HEK293T (cell line): Measurements from ENCODE around the gene B3GALT2.

Source experiments
- BHLHE40 ChIP-seq: fragments of 450-650 bp; IDR thresholded peaks from 2 replicates; pipeline ENCODE4 v1.6.1; 2016; ENCODE audit warnings: mild to moderate bottlenecking, moderate library complexity, borderline replicate concordance
- ELF4 ChIP-seq: fragments of 450-650 bp; IDR thresholded peaks from 2 replicates; pipeline ENCODE4 v1.6.1; 2017; ENCODE audit warnings: antibody characterized with exemption
- FOXA1 ChIP-seq: fragments of 450-650 bp; IDR thresholded peaks from 2 replicates; pipeline ENCODE4 v1.6.1; 2016; ENCODE audit warnings: mild to moderate bottlenecking
- FOXK2 ChIP-seq: fragments of 450-650 bp; IDR thresholded peaks from 2 replicates; pipeline ENCODE4 v1.6.1; 2016; ENCODE audit warnings: mild to moderate bottlenecking
- HDGF ChIP-seq: fragments of 450-650 bp; IDR thresholded peaks from 2 replicates; pipeline ENCODE4 v1.6.1; 2017; ENCODE audit warnings: antibody characterized with exemption, borderline replicate concordance
- L3MBTL2 ChIP-seq: fragments of 450-650 bp; conservative IDR thresholded peaks from 2 replicates; pipeline ENCODE4 v1.6.1; 2016; ENCODE audit warnings: mild to moderate bottlenecking
- LEF1 ChIP-seq: fragments of 450-650 bp; IDR thresholded peaks from 2 replicates; pipeline ENCODE4 v1.6.1; 2017; ENCODE audit warnings: mild to moderate bottlenecking, borderline replicate concordance
- PKNOX1 ChIP-seq: fragments of 450-650 bp; IDR thresholded peaks from 2 replicates; pipeline ENCODE4 v1.6.1; 2016
- SP1 ChIP-seq: fragments of 450-650 bp; IDR thresholded peaks from 2 replicates; pipeline ENCODE4 v1.6.1; 2017
- SUZ12 ChIP-seq: fragments of 450-650 bp; IDR thresholded peaks from 2 replicates; pipeline ENCODE4 v1.6.1; 2016; ENCODE audit warnings: mild to moderate bottlenecking
- TARDBP ChIP-seq: fragments of 450-650 bp; IDR thresholded peaks from 2 replicates; pipeline ENCODE4 v1.6.1; 2016

GRCh38 chr1:193176788-193177187, 9.6 kb downstream of the B3GALT2 start:
- TF ChIP-seq SP1, result no peak
- no peak for TF ChIP-seq ELF4
- TF ChIP-seq L3MBTL2, result no peak
- no peak for TF ChIP-seq SUZ12
- no peak for TF ChIP-seq LEF1
- no peak for TF ChIP-seq FOXK2
- no peak for TF ChIP-seq FOXA1
- TF ChIP-seq HDGF, result no peak
- no peak for TF ChIP-seq TARDBP
- TF ChIP-seq BHLHE40, result no peak
- no peak for TF ChIP-seq PKNOX1
